Renal cortex interstitium (tissue), 11 donors: Measurements from ENCODE around the gene FANCI. TPM values are rescaled to one million over a fixed set of nuclear protein-coding genes. Genes with fewer than 3 reads are reported as not detected.

Experiments
- DNase-seq, 11 donors: peaks; one replicate each; pipeline ENCODE4 v3.0.0-alpha.2; 2013; ENCODE audit warnings: low read depth in 9 of 11, low spot score in 4 of 11; ENCODE audit errors: extremely low read depth in 1 of 11
- polyA plus RNA-seq, 3 donors: library from polyadenylated mRNA; unstranded; fragments of 120-200 nt; gene quantifications; one replicate each; pipeline ENCODE4 v1.2.1, GENCODE V29; 2013; ENCODE audit not compliant: insufficient read length in 3 of 3

FANCI gene
- polyA plus RNA-seq, 3 donors, result 31.3 to 39.8 (median 36.9) TPM

- DNase-seq, result no peak
Measured at GRCh38 chr15:89346516-89347231, 102.9 kb downstream of the FANCI start.

GRCh38 chr15:89349206-89349558 is 105.4 kb downstream of the FANCI start:
- DNase-seq, result no peak

- no peak for DNase-seq
Measured at GRCh38 chr15:89352476-89352875, 108.7 kb downstream of the FANCI start.

- no peak for DNase-seq
Measured at GRCh38 chr15:89353991-89354390, 110.2 kb downstream of the FANCI start.

- no peak for DNase-seq
Measured at GRCh38 chr15:89356634-89357298, 113.0 kb downstream of the FANCI start.

GRCh38 chr15:89358435-89358754 is 114.6 kb downstream of the FANCI start:
- DNase-seq, result no peak

GRCh38 chr15:89358755-89359439 is 115.1 kb downstream of the FANCI start:
- peak in 7 of 11 donors; percentile 42 to 74 (median 70) for DNase-seq

- DNase-seq, result no peak
Measured at GRCh38 chr15:89359471-89360293, 115.9 kb downstream of the FANCI start.

- no peak for DNase-seq
Measured at GRCh38 chr15:89360294-89360971, 116.7 kb downstream of the FANCI start.

GRCh38 chr15:89361451-89362202 is 117.8 kb downstream of the FANCI start:
- DNase-seq, result peak in 9 of 11 donors; percentile 63 to 76 (median 74)

- no peak for DNase-seq
Measured at GRCh38 chr15:89362203-89363101, 118.7 kb downstream of the FANCI start.

- DNase-seq, result no peak
Measured at GRCh38 chr15:89363133-89363532, 119.4 kb downstream of the FANCI start.

- no peak for DNase-seq
Measured at GRCh38 chr15:89363770-89364169, 120.0 kb downstream of the FANCI start.

GRCh38 chr15:89364341-89364740 is 120.6 kb downstream of the FANCI start:
- no peak for DNase-seq

GRCh38 chr15:89364741-89365450 is 121.1 kb downstream of the FANCI start:
- DNase-seq, result no peak

GRCh38 chr15:89365462-89366065 is 121.8 kb downstream of the FANCI start:
- no peak for DNase-seq
